GM18868 (cell line): ENCODE results near the gene EIF2B1.

Experiments
- ATAC-seq: cut with Tn5 transposase; IDR thresholded peaks from one replicate; pipeline ENCODE4 v1.9.1; 2021; ENCODE audit warnings: mild to moderate bottlenecking, moderate library complexity; ENCODE audit not compliant: unreplicated experiment

The EIF2B1 gene

DNA sequence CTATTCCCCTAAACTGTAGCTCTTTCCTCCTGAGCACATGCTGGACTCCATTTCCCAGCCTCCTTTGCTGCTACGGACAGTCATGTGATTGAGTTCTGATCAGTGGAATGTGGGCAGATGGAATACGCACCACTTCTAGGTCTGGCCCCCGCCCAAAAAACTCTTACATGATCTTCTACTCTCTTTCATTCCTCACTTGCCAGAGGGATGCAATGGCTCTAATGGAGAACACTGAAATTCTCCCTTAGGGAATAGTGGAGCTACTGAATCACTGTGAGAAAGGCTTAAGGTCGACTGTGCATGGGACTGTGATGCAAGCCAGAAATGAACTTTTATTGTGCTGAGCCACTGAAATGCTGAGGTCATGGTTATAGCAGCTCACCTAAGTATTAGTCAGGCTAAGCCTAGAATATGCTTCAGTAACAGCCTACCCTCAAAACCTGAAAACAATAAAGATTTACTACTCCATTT lies 62.1 kb downstream of the EIF2B1 start:
- no peak for ATAC-seq
